ENCODE data around the gene UBL7.

DNA sequence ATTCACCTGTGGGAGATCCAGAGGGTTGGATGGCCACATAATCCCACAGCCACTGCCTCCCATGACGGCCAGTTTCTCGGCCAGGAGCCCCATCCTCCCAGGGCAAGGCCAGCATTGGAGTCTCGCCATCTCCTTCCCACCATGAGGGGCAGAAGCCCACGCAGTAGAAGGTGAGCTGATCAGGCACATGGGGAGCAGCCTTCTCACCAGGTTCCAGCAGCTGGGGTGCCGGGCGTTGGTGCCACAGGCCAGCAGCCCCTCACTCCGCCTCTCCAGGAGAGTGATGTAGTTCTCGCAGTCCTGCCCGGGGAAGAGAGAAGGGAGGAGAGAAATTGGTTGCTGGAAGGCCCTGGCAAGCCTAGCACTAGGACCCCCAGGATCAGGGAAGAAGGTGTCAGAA, 43.3 kb downstream of the UBL7 start:
- TF ChIP-seq CTCF (IDR thresholded peaks at IDR 0.05), result no peak
- no peak for TF ChIP-seq POLR2A (IDR thresholded peaks at IDR 0.05)
